Measurements from ENCODE around the gene THSD7A.

GRCh38 chr7:11506417-11506816 lies 325.6 kb downstream of the THSD7A start:
- no peak for TF ChIP-seq CTCF (IDR thresholded peaks at IDR 0.05; ENCODE audit: low read length)
- TF ChIP-seq EZH2 (optimal IDR thresholded peaks at IDR 0.05; ENCODE audit: low read depth, low read length) = no peak
- no peak for TF ChIP-seq EZH2phosphoT487 (IDR thresholded peaks at IDR 0.05; ENCODE audit: low read length)
